Gastrocnemius medialis (tissue), 4 donors: ENCODE measurements around the gene ARHGAP33. TPM values are rescaled to one million over a fixed set of nuclear protein-coding genes. Genes with fewer than 3 reads are reported as not detected.

Source experiments
- ATAC-seq, 2 donors: fragments of 150-250 bp; one replicate each; pipeline ENCODE4 v1.9.1; 2016
- DNase-seq, 2 donors: peaks; one replicate each; pipeline ENCODE4 v3.0.0-alpha.2; 2019
- H3K27ac ChIP-seq, 4 donors: fragments of 200-600 bp; sonication (generic); 1 replicate in 1 of 4; 2 replicates in 3 of 4; pipeline ENCODE4 v1.5.1; 2016 to 2018; ENCODE audit warnings: mild to moderate bottlenecking in 2 of 4, moderate library complexity in 1 of 4
- H3K27me3 ChIP-seq, 3 donors: fragments of 200-600 bp; sonication (generic) in 2 of 3; 1 replicate in 1 of 3; 2 replicates in 2 of 3; pipeline versions ENCODE4 v1.5.1 to v1.6.0; 2016 to 2019; ENCODE audit warnings: mild to moderate bottlenecking in 1 of 3, moderate library complexity in 1 of 3
- H3K36me3 ChIP-seq, 2 donors: fragments of 200-600 bp; sonication (generic) in 1 of 2; one replicate each; pipeline ENCODE4 v1.5.1; 2017 to 2018
- H3K4me1 ChIP-seq, 2 donors: fragments of 200-600 bp; sonication (generic) in 1 of 2; one replicate each; pipeline ENCODE4 v1.5.1; 2016 to 2017; ENCODE audit warnings: mild to moderate bottlenecking in 2 of 2
- H3K4me3 ChIP-seq, 4 donors: fragments of 200-600 bp; sonication (generic) in 3 of 4; 1 replicate in 1 of 4; 2 replicates in 3 of 4; pipeline ENCODE4 v1.5.1; 2016 to 2019; ENCODE audit warnings: mild to moderate bottlenecking in 2 of 4
- H3K9me3 ChIP-seq, 3 donors: fragments of 200-600 bp; sonication (generic) in 2 of 3; 1 replicate in 1 of 3; 2 replicates in 2 of 3; pipeline ENCODE4 v1.5.1; 2016 to 2019
- CTCF ChIP-seq, 5 experiments: fragments of 450-650 bp in 3 of 5; fragments of 200-600 bp in 2 of 5; sonication (generic) in 2 of 5; IDR thresholded peaks in 4 of 5; conservative IDR thresholded peaks in 1 of 5; 1 replicate in 4 of 5; 2 replicates in 1 of 5; pipeline ENCODE4 v1.5.1; 2016 to 2019; ENCODE audit warnings: antibody characterized with exemption in 5 of 5, mild to moderate bottlenecking in 3 of 5, moderate library complexity in 3 of 5
- POLR2A ChIP-seq, 2 donors: fragments of 450-650 bp; IDR thresholded peaks; one replicate each; pipeline ENCODE4 v1.6.1; 2017; ENCODE audit warnings: antibody characterized with exemption in 2 of 2, mild to moderate bottlenecking in 2 of 2, moderate library complexity in 2 of 2
- in situ Hi-C, 4 donors: fragments of 200-750 bp; cut with MboI; loops; one replicate each; pipeline versions ENCODE4 v1.15.0 to v1.8.0; 2017; ENCODE audit warnings: low sequenced_read_pairs in 4 of 4
- intact Hi-C: fragments of 100-400 bp; cut with DNase I; formaldehyde crosslinking; loops from one replicate; pipeline ENCODE4 v1.15.1; 2023; ENCODE audit warnings: low total_unique reads
- total RNA-seq, 4 donors: library from RNA; depleted of rRNA; stranded (reverse); fragments of >200 nt; gene quantifications; one replicate each; pipeline versions ENCODE4 v1.1.0 to v1.2.3, GENCODE V29; 2016

The ARHGAP33 gene
- total RNA-seq, 4 donors from 2014 or later: 0.22 to 4.7 (median 2.2) TPM

- Histone ChIP-seq H3K27ac (no peak overlapping the region), H3K9me3 (no peaks in the 10 kb centered on the region), H3K27me3 (no peaks in the 10 kb centered on the region), H3K4me3 (no peak overlapping the region), H3K36me3 (peaks cover 0 to 65% of the 10 kb centered on the region in 2 donors), H3K4me1 (peaks cover 12 to 16% of the 10 kb centered on the region in 2 donors)
- in situ Hi-C loops: no loop called here
- DNase-seq (no peak), ATAC-seq (no peak)
- intact Hi-C loops: no loop called here
- TF ChIP-seq POLR2A (IDR thresholded peaks at IDR 0.05): no peak
- TF ChIP-seq CTCF (IDR thresholded peaks at IDR 0.05 in 4 of 5, conservative IDR thresholded peaks at IDR 0.05 in 1 of 5): no peak
These were observed 38.2 kb upstream of the ARHGAP33 start for GRCh38 chr19:35736913-35737886.

- DNase-seq (no peak), ATAC-seq (no peak)
- Histone ChIP-seq H3K36me3 (peaks cover 0 to 57% of the 10 kb centered on the region in 2 donors), H3K4me3 (no peak overlapping the region), H3K9me3 (no peaks in the 10 kb centered on the region), H3K4me1 (peaks cover 12 to 16% of the 10 kb centered on the region in 2 donors), H3K27ac (no peak overlapping the region), H3K27me3 (no peaks in the 10 kb centered on the region)
- intact Hi-C loops: no loop called here
- in situ Hi-C loops: no loop called here
- TF ChIP-seq CTCF (IDR thresholded peaks at IDR 0.05 in 4 of 5, conservative IDR thresholded peaks at IDR 0.05 in 1 of 5): no peak
- TF ChIP-seq POLR2A (IDR thresholded peaks at IDR 0.05): no peak
These were observed 37.1 kb upstream of the ARHGAP33 start for GRCh38 chr19:35738021-35738886.

- H3K9me3 ChIP-seq: no peaks in the 10 kb centered on the region
- no peak overlapping the region for H3K4me3 ChIP-seq
- intact Hi-C loops: no loop called here
- peak overlapping the region in 2 of 4 donors; percentile 14 to 86 for H3K27ac ChIP-seq
- in situ Hi-C loops: no loop called here
- TF ChIP-seq POLR2A (IDR thresholded peaks at IDR 0.05): no peak
- TF ChIP-seq CTCF (IDR thresholded peaks at IDR 0.05 in 4 of 5, conservative IDR thresholded peaks at IDR 0.05 in 1 of 5): no peak
- ATAC-seq: no peak
- DNase-seq: no peak
- H3K36me3 ChIP-seq: peaks cover 0 to 53% of the 10 kb centered on the region in 2 donors
- H3K4me1 ChIP-seq: peaks cover 13 to 17% of the 10 kb centered on the region in 2 donors
- H3K27me3 ChIP-seq: no peaks in the 10 kb centered on the region
These were observed 36.5 kb upstream of the ARHGAP33 start for GRCh38 chr19:35738887-35739229.

- Histone ChIP-seq H3K27ac (peak overlapping the region; percentile 77 to 86 (median 82)), H3K36me3 (peaks cover 0 to 50% of the 10 kb centered on the region in 2 donors), H3K27me3 (no peaks in the 10 kb centered on the region), H3K4me1 (peaks cover 19 to 24% of the 10 kb centered on the region in 2 donors), H3K4me3 (peak overlapping the region; percentile 52 to 88 (median 78)), H3K9me3 (no peaks in the 10 kb centered on the region)
- in situ Hi-C loops: no loop called here
- intact Hi-C loops: loop anchor here (1.0 to 10.0 kb wide), 5 partner anchors 37 to 1338 kb away; partner anchors contain the start of genes FXYD7, OVOL3, POLR2I and TBCB
- TF ChIP-seq POLR2A (IDR thresholded peaks at IDR 0.05) (no peak), CTCF (IDR thresholded peaks at IDR 0.05 in 4 of 5, conservative IDR thresholded peaks at IDR 0.05 in 1 of 5) (no peak)
- ATAC-seq: no peak
- no peak for DNase-seq
These were observed 35.9 kb upstream of the ARHGAP33 start for GRCh38 chr19:35739275-35740107.
